Esophagus (tissue), 2 donors: ENCODE measurements around the gene TMCO6. TPM values are rescaled to one million over a fixed set of nuclear protein-coding genes. Genes with fewer than 3 reads are reported as not detected.
"Not testable (repeated sequence)": the region's sequence is repeated elsewhere in the genome, so short reads cannot be mapped to it uniquely, and the experiment has no call there.

Source experiments
- H3K27ac ChIP-seq, 2 donors: one replicate each; pipeline ENCODE4 v1.5.1; 2013; ENCODE audit warnings: low read depth in 2 of 2, mild to moderate bottlenecking in 2 of 2, inconsistent platforms in 1 of 2, low read length in 1 of 2, moderate library complexity in 1 of 2
- H3K27me3 ChIP-seq, 2 donors: one replicate each; pipeline ENCODE4 v1.6.1; 2013; ENCODE audit warnings: low read length in 2 of 2, control low read depth in 1 of 2, mild to moderate bottlenecking in 1 of 2; ENCODE audit not compliant: insufficient read depth in 2 of 2, control insufficient read depth in 1 of 2
- H3K36me3 ChIP-seq, 2 donors: one replicate each; pipeline ENCODE4 v1.6.1; 2013; ENCODE audit warnings: low read length in 1 of 2; ENCODE audit not compliant: control insufficient read depth in 2 of 2, insufficient read depth in 2 of 2
- H3K4me1 ChIP-seq, 2 donors: one replicate each; pipeline ENCODE4 v1.6.1; 2013; ENCODE audit warnings: low read length in 1 of 2; ENCODE audit not compliant: control insufficient read depth in 2 of 2, insufficient read depth in 2 of 2
- H3K4me3 ChIP-seq, 2 donors: one replicate each; pipeline ENCODE4 v1.5.1; 2013; ENCODE audit warnings: low read length in 2 of 2, mild to moderate bottlenecking in 2 of 2, low read depth in 1 of 2, moderate library complexity in 1 of 2
- H3K9me3 ChIP-seq, 2 donors: one replicate each; pipeline ENCODE4 v1.6.1; 2013; ENCODE audit warnings: mild to moderate bottlenecking in 2 of 2, low read depth in 1 of 2, low read length in 1 of 2, moderate library complexity in 1 of 2; ENCODE audit not compliant: control insufficient read depth in 2 of 2, insufficient read depth in 1 of 2
- WGBS, 2 donors: extraction: QIAGEN DNeasy Blood & Tissue Kit; methylation state at CpG; one replicate each; pipeline ENCODE4 v1.1.7; 2013; 5-methylcytosine and 5-hydroxymethylcytosine counted together
- polyA plus RNA-seq, 2 donors: library from polyadenylated mRNA; stranded (reverse); fragments of 200-250 nt; gene quantifications; one replicate each; pipeline ENCODE4 v1.2.3, GENCODE V29; 2013
- donor health status: healthy with polysubstance abuse.
- donor health status: Bipolar disorder and iron deficiency.

TMCO6 gene
- polyA plus RNA-seq, 2 donors: 15.7 to 16.7 TPM

- peaks cover 0 to 7% of the 10 kb centered on the region in 2 donors for H3K4me1 ChIP-seq
- peak overlapping the region; percentile 95 to 98 for H3K4me3 ChIP-seq
- WGBS, 2 donors: 8 to 11% methylated on average over 18 of the region's 18 CpGs
- H3K9me3 ChIP-seq: no peaks in the 10 kb centered on the region
- H3K27ac ChIP-seq: peak overlapping the region; percentile 99
- H3K27me3 ChIP-seq: no peaks in the 10 kb centered on the region
- H3K36me3 ChIP-seq: peaks cover 31 to 41% of the 10 kb centered on the region in 2 donors
Observed at GRCh38 chr5:140664030-140664358, 24.7 kb downstream of the TMCO6 start.

- no peaks in the 10 kb centered on the region for H3K9me3 ChIP-seq
- WGBS, 2 donors: 0% methylated on average over 54 of the region's 54 CpGs
- H3K27ac ChIP-seq: peak within 1 kb of the TSS; percentile 99
- H3K4me1 ChIP-seq: peaks cover 0 to 7% of the 10 kb centered on the region in 2 donors
- peak within 1 kb of the TSS; percentile 95 to 98 for H3K4me3 ChIP-seq
- H3K36me3 ChIP-seq: peaks cover 31 to 42% of the 10 kb centered on the region in 2 donors
- H3K27me3 ChIP-seq: no peaks in the 10 kb centered on the region
Observed at GRCh38 chr5:140664359-140665119, 25.3 kb downstream of the TMCO6 start, which contains the start of gene WDR55. WDR55 (plus strand) TSS chr5:140664904; CDS start chr5:140664913, 9 bp downstream.

- not testable (repeated sequence) for H3K27me3 ChIP-seq, H3K27ac ChIP-seq, H3K9me3 ChIP-seq, H3K4me1 ChIP-seq, H3K4me3 ChIP-seq
- 92 to 95% methylated on average over 4 of the region's 4 CpGs for WGBS, 2 donors
- H3K36me3 ChIP-seq: peaks cover 27 to 52% of the 10 kb centered on the region in 2 donors
Observed at GRCh38 chr5:140671035-140671434, 31.8 kb downstream of the TMCO6 start.

GRCh38 chr5:140671472-140672125 is 32.3 kb downstream of the TMCO6 start:
- H3K36me3 ChIP-seq: peaks cover 29 to 55% of the 10 kb centered on the region in 2 donors

GRCh38 chr5:140672455-140673186 is 33.4 kb downstream of the TMCO6 start:
- no peak overlapping the region for H3K4me3 ChIP-seq
- H3K9me3 ChIP-seq: no peaks in the 10 kb centered on the region
- peaks cover 0 to 3% of the 10 kb centered on the region in 2 donors for H3K4me1 ChIP-seq
- no peak overlapping the region for H3K27ac ChIP-seq
- peaks cover 37 to 65% of the 10 kb centered on the region in 2 donors for H3K36me3 ChIP-seq
- H3K27me3 ChIP-seq: no peaks in the 10 kb centered on the region
- 55 to 60% methylated on average over 69 to 70 of the region's 70 CpGs for WGBS, 2 donors

More at GRCh38 chr5:140671472-140672125, 32.3 kb downstream of the TMCO6 start:
- Histone ChIP-seq H3K4me3 (no peak overlapping the region), H3K27me3 (no peaks in the 10 kb centered on the region), H3K4me1 (peaks cover 0 to 3% of the 10 kb centered on the region in 2 donors), H3K27ac (no peak overlapping the region), H3K9me3 (no peaks in the 10 kb centered on the region)
- 95 to 97% methylated on average over 4 to 6 of the region's 7 CpGs for WGBS, 2 donors

GRCh38 chr5:140673187-140673976 is 34.1 kb downstream of the TMCO6 start, which contains the start of gene DND1:
DND1 (minus strand) TSS chr5:140673576; CDS start chr5:140673542, 34 bp downstream.
- peaks cover 31 to 62% of the 10 kb centered on the region in 2 donors for H3K36me3 ChIP-seq
- H3K9me3 ChIP-seq: no peaks in the 10 kb centered on the region
- no peak within 1 kb of the TSS for H3K4me3 ChIP-seq

GRCh38 chr5:140674211-140674610 is 35.0 kb downstream of the TMCO6 start:
- Histone ChIP-seq H3K9me3 (no peaks in the 10 kb centered on the region), H3K4me1 (no peaks in the 10 kb centered on the region), H3K36me3 (peaks cover 23 to 54% of the 10 kb centered on the region in 2 donors), H3K27ac (no peak overlapping the region), H3K4me3 (no peak overlapping the region), H3K27me3 (no peaks in the 10 kb centered on the region)
- 79 to 83% methylated on average over 2 of the region's 2 CpGs for WGBS, 2 donors

More at GRCh38 chr5:140673187-140673976, 34.1 kb downstream of the TMCO6 start, which contains the start of gene DND1:
- WGBS, 2 donors: 90 to 92% methylated on average over 45 of the region's 45 CpGs
- Histone ChIP-seq H3K27me3 (no peaks in the 10 kb centered on the region), H3K4me1 (no peaks in the 10 kb centered on the region), H3K27ac (no peak within 1 kb of the TSS)

- H3K4me3 ChIP-seq: no peak overlapping the region
- H3K27me3 ChIP-seq: no peaks in the 10 kb centered on the region
- 92 to 95% methylated on average over 4 of the region's 4 CpGs for WGBS, 2 donors
- no peaks in the 10 kb centered on the region for H3K9me3 ChIP-seq
- no peak overlapping the region for H3K27ac ChIP-seq
- no peaks in the 10 kb centered on the region for H3K4me1 ChIP-seq
- peaks cover 19 to 50% of the 10 kb centered on the region in 2 donors for H3K36me3 ChIP-seq
Observed at GRCh38 chr5:140674629-140675028, 35.4 kb downstream of the TMCO6 start.

GRCh38 chr5:140677947-140678346 is 38.7 kb downstream of the TMCO6 start:
- Histone ChIP-seq H3K27me3 (no peaks in the 10 kb centered on the region), H3K4me1 (no peaks in the 10 kb centered on the region), H3K9me3 (no peaks in the 10 kb centered on the region), H3K4me3 (no peak overlapping the region), H3K36me3 (peaks cover 25 to 44% of the 10 kb centered on the region in 2 donors), H3K27ac (no peak overlapping the region)
- WGBS, 2 donors: 89 to 95% methylated on average over 3 of the region's 3 CpGs
